Skeletal muscle tissue (tissue), 4 donors: ENCODE measurements around the gene KIAA1191. TPM values are rescaled to one million over a fixed set of nuclear protein-coding genes. Genes with fewer than 3 reads are reported as not detected.
A peak's percentile ranks its signal among the peaks of the same experiment; 100 is the strongest.
"Not testable (repeated sequence)": the region's sequence is repeated elsewhere in the genome, so short reads cannot be mapped to it uniquely, and the experiment has no call there.

Experiments used
- H3K27ac ChIP-seq: one replicate; pipeline ENCODE4 v1.7.0; 2013; ENCODE audit warnings: mild to moderate bottlenecking, low read depth, low read length, inconsistent platforms
- H3K27me3 ChIP-seq, 3 donors: one replicate each; pipeline ENCODE4 v1.7.0; 2013; ENCODE audit warnings: low read length in 3 of 3; ENCODE audit not compliant: control insufficient read depth in 3 of 3, insufficient read depth in 3 of 3
- H3K36me3 ChIP-seq, 3 donors: one replicate each; pipeline ENCODE4 v1.7.0; 2013; ENCODE audit warnings: low read length in 3 of 3; ENCODE audit not compliant: control insufficient read depth in 3 of 3, insufficient read depth in 3 of 3
- H3K4me1 ChIP-seq, 3 donors: one replicate each; pipeline ENCODE4 v1.7.0; 2013; ENCODE audit warnings: low read length in 3 of 3, mild to moderate bottlenecking in 3 of 3; ENCODE audit not compliant: control insufficient read depth in 3 of 3, insufficient read depth in 3 of 3
- H3K4me3 ChIP-seq, 3 donors: one replicate each; pipeline ENCODE4 v1.7.0; 2013; ENCODE audit warnings: low read length in 3 of 3
- H3K9ac ChIP-seq, 3 donors: one replicate each; pipeline ENCODE4 v1.7.0; 2013; ENCODE audit warnings: low read length in 3 of 3, mild to moderate bottlenecking in 3 of 3, moderate library complexity in 2 of 3, low read depth in 1 of 3
- H3K9me3 ChIP-seq, 3 donors: one replicate each; pipeline ENCODE4 v1.7.0; 2013; ENCODE audit warnings: low read length in 3 of 3; ENCODE audit not compliant: control insufficient read depth in 3 of 3
- total RNA-seq: library from RNA; depleted of rRNA; stranded (reverse); fragments of >200 nt; gene quantifications from one replicate; pipeline ENCODE4 v1.2.3, GENCODE V29; 2014
- donor health status: Osteomylitis.

KIAA1191 gene, protein sequence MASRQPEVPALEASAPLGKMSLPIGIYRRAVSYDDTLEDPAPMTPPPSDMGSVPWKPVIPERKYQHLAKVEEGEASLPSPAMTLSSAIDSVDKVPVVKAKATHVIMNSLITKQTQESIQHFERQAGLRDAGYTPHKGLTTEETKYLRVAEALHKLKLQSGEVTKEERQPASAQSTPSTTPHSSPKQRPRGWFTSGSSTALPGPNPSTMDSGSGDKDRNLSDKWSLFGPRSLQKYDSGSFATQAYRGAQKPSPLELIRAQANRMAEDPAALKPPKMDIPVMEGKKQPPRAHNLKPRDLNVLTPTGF
- total RNA-seq: 28.7 TPM

DNA sequence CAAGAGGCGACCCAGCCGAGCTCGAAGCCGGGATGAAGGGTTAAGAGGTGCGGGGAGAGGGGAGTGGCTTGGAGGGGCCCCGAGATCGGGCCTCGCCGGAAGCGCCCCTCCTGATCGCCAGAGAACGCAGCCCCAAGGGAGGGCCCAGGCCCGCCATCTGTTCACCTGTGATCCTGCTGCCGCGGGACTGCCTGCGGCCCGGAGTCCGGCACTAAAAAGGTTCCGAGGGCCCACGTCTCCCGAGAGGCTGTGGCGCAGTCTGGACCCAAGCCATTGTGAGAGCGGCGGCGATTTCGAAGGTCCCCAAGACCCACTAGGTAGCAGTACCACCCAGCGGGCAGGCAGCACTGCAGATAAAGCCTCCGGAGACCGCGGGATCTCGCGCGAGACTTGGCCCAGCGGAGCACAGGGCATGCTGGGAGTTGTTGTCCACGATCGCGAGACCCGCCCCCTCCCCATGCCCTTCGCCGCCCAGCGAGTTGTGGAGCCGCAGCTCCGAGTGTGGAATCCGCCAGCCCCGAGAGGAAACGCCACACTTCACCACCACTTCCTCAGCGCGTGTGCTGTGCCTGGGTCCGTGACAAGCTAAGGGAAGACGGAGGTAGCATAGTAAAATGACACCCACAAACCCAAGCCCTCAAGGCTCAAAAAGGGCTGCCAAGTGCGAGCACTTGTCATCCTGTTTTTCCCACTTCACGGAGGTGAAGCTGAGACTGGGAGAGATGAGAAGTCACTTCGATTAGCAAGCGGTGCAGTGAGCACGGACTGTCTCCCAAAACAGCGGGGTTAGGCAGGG lies at the start of gene KIAA1191:
Gene KIAA1191, minus strand, starts transcription at position 328 of the 796 bp plus-strand sequence. CDS start 2,256 bp downstream, outside the sequence.
- Histone ChIP-seq H3K27ac (peak within 1 kb of the TSS; percentile 90), H3K9me3 (no peaks in the 10 kb centered on the region), H3K9ac (peak within 1 kb of the TSS; percentile 91 to 98 (median 97)), H3K4me1 (peaks cover 16 to 32% (median 25%) of the 10 kb centered on the region in 3 donors), H3K36me3 (peaks cover 6 to 21% (median 13%) of the 10 kb centered on the region in 3 donors), H3K27me3 (no peaks in the 10 kb centered on the region), H3K4me3 (peak within 1 kb of the TSS; percentile 90 to 96 (median 96))

DNA sequence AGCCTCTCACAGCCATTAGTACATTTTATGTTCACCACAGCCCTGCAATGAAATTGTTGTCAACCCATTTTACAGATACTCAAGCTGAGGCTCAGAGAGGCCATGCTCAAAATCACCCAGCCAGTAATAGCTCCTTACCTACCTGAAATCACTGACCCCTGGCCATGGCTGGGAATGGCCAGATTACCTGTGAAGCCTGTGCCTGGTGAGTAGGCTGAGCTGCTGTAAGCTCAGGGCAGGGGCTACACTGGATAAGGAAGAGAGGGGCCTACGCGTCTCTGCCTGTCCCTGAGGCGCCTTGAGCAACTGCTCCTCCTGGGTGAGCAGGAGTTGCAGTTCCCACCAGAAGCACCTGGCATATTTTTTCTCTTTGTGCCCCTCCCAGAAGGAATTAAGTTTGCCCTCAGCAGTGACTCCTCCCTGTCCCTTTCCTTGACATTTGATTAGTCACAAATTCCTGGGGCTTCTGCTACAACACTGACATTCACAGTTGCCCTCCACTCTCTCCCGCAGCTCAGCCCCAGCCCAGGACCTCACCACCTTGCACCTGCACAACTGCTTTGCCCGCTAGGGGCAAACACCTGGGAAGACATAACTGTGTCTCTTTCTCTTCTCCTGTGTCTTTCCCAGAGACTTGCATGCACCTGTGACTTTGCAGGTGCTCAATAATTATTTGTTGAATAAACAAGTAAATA lies 49.1 kb upstream of the KIAA1191 start:
- no peaks in the 10 kb centered on the region for H3K9me3 ChIP-seq
- H3K36me3 ChIP-seq: peaks cover 26 to 31% (median 28%) of the 10 kb centered on the region in 3 donors
- H3K27me3 ChIP-seq: no peaks in the 10 kb centered on the region
- no peak overlapping the region for H3K27ac ChIP-seq
- no peak overlapping the region for H3K9ac ChIP-seq
- H3K4me3 ChIP-seq: no peak overlapping the region
- peaks cover 51 to 61% (median 54%) of the 10 kb centered on the region in 3 donors for H3K4me1 ChIP-seq

DNA sequence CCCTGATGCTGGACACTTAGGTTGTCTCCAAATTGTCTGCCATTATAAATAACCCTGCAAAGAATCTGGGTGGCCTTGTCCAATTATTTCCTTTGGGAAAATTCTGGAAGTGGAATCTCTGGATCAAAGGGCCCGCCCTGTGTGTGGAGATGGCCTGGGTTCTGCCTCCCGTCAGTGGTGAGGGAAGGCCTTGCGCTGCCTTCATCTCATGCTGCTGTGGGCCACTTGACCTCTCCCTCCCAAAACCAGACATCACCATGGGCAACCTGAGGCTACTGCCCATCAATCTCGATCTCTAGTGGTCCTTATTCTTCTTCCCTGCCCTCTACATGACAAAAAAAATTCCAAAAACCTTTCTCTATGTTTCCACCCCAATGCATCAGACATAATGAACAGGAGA lies 48.2 kb upstream of the KIAA1191 start:
- no peak overlapping the region for H3K9ac ChIP-seq
- peaks cover 28 to 34% (median 32%) of the 10 kb centered on the region in 3 donors for H3K36me3 ChIP-seq
- no peaks in the 10 kb centered on the region for H3K9me3 ChIP-seq
- H3K4me1 ChIP-seq: peaks cover 42 to 52% (median 48%) of the 10 kb centered on the region in 3 donors
- H3K27ac ChIP-seq: no peak overlapping the region
- H3K4me3 ChIP-seq: no peak overlapping the region
- H3K27me3 ChIP-seq: no peaks in the 10 kb centered on the region

GRCh38 chr5:176408590-176408989 lies 47.0 kb upstream of the KIAA1191 start:
- no peak overlapping the region for H3K27ac ChIP-seq

GRCh38 chr5:176408252-176408573 lies 46.6 kb upstream of the KIAA1191 start:
- H3K27me3 ChIP-seq, H3K27ac ChIP-seq, H3K9me3 ChIP-seq, H3K4me3 ChIP-seq: not testable (repeated sequence)
- Histone ChIP-seq H3K9ac (peak overlapping the region in 1 of 3 donors; percentile 60), H3K4me1 (peaks cover 26 to 38% (median 32%) of the 10 kb centered on the region in 3 donors), H3K36me3 (peaks cover 31 to 36% (median 36%) of the 10 kb centered on the region in 3 donors)

More at GRCh38 chr5:176408590-176408989, 47.0 kb upstream of the KIAA1191 start:
- no peak overlapping the region for H3K9ac ChIP-seq
- peaks cover 31 to 36% (median 36%) of the 10 kb centered on the region in 3 donors for H3K36me3 ChIP-seq
- no peaks in the 10 kb centered on the region for H3K9me3 ChIP-seq
- H3K4me3 ChIP-seq: no peak overlapping the region
- peaks cover 30 to 42% (median 36%) of the 10 kb centered on the region in 3 donors for H3K4me1 ChIP-seq
- H3K27me3 ChIP-seq: no peaks in the 10 kb centered on the region

GRCh38 chr5:176407456-176408251 lies 46.1 kb upstream of the KIAA1191 start:
- H3K9me3 ChIP-seq: no peaks in the 10 kb centered on the region
- H3K27ac ChIP-seq: peak overlapping the region; percentile 41
- H3K27me3 ChIP-seq: no peaks in the 10 kb centered on the region
- H3K4me3 ChIP-seq: no peak overlapping the region
- H3K9ac ChIP-seq: peak overlapping the region in 1 of 3 donors; percentile 60
- peaks cover 31 to 36% (median 36%) of the 10 kb centered on the region in 3 donors for H3K36me3 ChIP-seq
- H3K4me1 ChIP-seq: peaks cover 21 to 34% (median 27%) of the 10 kb centered on the region in 3 donors

DNA sequence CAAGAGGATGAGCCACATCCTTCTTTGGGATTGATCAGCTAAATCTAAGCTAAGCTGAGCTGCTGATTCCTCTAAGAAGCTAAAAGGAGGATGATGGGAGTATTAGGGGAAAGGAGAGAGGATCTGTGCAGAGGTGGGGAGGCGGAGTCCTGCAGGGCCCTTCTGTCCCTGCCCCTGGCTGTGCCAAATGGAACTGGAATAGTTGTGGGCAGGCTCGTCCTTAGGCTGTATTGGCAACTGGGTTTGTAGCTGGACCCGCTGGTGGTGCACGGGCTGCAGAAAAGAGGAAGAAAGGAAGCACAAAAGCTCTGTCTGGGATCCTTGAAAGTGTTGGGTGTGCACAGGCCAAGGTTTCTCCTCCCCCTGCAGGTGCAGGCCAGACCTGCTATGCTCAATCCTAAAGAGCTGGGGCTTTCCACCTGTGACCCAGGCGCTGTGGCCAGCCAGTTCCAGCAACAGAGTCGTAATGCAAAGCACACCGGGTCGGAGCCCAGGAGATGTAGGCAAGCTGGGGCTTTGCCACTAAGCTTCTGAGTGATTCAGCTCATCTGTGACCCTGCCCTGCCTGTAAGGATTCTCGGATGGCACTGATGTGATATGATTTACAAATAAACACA lies 45.0 kb upstream of the KIAA1191 start:
- Histone ChIP-seq H3K9ac (peak overlapping the region in 1 of 3 donors; percentile 8), H3K27ac (no peak overlapping the region), H3K36me3 (peaks cover 27 to 36% (median 34%) of the 10 kb centered on the region in 3 donors), H3K4me1 (peaks cover 14 to 27% (median 18%) of the 10 kb centered on the region in 3 donors), H3K27me3 (no peaks in the 10 kb centered on the region), H3K4me3 (no peak overlapping the region), H3K9me3 (no peaks in the 10 kb centered on the region)

- Histone ChIP-seq H3K27me3 (no peaks in the 10 kb centered on the region), H3K27ac (no peak overlapping the region), H3K4me3 (no peak overlapping the region), H3K4me1 (peaks cover 9 to 20% (median 11%) of the 10 kb centered on the region in 3 donors), H3K9ac (no peak overlapping the region), H3K36me3 (peaks cover 27 to 36% (median 34%) of the 10 kb centered on the region in 3 donors), H3K9me3 (no peaks in the 10 kb centered on the region)
Measured at GRCh38 chr5:176405656-176406435, 44.3 kb upstream of the KIAA1191 start.
